ENCODE measurements around the gene TMEM14C.

TMEM14C gene

DNA sequence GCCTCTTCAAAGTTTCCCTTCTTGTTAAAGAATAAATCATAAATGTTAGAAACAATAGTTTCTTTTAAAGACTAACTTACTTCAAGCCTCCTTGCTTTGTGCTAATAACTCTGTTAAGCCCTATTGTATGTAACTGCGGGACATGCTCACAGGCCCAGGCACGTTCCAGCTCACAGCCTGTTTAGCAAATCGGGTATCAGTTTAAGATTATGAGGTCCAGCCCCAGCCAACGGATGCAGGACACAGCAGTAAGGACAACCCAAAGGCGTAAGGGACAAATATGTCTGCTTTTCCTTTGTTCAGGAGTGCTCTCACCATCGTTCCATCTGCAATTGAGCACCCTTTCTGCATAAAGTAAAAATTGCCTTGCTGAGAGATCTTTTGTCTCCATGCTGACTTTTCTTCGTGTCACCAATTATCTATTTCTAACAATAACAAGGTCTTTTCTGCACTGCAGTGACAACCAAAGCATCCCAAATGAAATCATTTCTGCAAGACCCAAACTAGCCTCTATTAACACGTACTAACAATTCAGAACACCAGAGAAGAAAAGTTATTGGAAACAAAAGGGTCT is 29.8 kb upstream of the TMEM14C start:
- Histone ChIP-seq H3K27ac (no peak overlapping the region), H3K27me3 (no peaks in the 10 kb centered on the region), H3K9me3 (no peaks in the 10 kb centered on the region), H3K36me3 (peaks cover 0 to 8% (median 2%) of the 10 kb centered on the region in 3 donors), H3K4me1 (peaks cover 0 to 29% (median 24%) of the 10 kb centered on the region in 4 donors), H3K4me3 (no peak overlapping the region)
- TF ChIP-seq, protein P1, sequence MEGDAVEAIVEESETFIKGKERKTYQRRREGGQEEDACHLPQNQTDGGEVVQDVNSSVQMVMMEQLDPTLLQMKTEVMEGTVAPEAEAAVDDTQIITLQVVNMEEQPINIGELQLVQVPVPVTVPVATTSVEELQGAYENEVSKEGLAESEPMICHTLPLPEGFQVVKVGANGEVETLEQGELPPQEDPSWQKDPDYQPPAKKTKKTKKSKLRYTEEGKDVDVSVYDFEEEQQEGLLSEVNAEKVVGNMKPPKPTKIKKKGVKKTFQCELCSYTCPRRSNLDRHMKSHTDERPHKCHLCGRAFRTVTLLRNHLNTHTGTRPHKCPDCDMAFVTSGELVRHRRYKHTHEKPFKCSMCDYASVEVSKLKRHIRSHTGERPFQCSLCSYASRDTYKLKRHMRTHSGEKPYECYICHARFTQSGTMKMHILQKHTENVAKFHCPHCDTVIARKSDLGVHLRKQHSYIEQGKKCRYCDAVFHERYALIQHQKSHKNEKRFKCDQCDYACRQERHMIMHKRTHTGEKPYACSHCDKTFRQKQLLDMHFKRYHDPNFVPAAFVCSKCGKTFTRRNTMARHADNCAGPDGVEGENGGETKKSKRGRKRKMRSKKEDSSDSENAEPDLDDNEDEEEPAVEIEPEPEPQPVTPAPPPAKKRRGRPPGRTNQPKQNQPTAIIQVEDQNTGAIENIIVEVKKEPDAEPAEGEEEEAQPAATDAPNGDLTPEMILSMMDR (IDR thresholded peaks at IDR 0.05): no peak
- no peak for DNase-seq
- intact Hi-C loops (cut with DNase I; ENCODE audit: low total_unique reads): no loop called here

DNA sequence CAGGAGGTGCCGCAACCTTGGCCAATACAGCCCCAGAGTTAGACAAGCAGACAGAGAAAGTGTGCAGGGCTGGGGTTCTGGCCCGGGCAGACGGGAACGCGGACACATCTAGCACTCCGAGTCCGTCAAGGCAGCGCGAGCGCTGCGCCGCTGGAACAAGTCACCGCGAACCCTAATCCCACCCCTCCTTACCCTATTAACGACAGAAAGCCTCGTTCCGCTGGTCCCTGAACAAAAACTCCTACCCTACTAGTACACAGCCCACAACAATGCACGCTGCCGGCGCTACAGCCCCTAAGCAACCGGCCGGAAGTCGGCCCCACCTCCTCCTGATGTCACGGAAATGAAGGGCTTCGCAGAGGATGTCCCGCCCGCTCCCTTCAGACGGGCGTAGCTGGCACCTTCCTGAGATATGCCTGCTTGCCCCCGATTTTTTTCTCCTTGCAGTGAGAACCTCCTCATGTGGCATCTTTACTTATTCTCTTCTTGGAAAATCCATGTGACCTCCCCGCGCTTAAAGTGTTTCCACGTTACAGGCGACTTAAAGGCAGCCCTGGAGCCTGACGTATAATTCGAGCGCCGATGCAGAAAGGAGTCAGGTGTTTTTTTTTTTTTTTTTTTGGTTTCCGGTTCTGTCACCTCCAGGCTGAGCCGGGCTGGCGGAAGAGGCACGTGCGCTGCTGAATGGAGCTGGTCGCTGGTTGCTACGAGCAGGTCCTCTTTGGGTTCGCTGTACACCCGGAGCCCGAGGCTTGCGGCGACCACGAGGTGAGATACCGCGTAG is 28.4 kb upstream of the TMEM14C start, which contains the start of the genes C6orf52 and PAK1IP1:
Gene C6orf52 (minus strand): TSS at position 315 of the 784 bp plus-strand sequence. CDS start 7,066 bp downstream, outside the sequence.
Gene PAK1IP1 (plus strand): TSS at position 671 of the 784 bp plus-strand sequence. CDS start 14 bp downstream, at position 685.
- TF ChIP-seq, protein P1 (IDR thresholded peaks at IDR 0.05): no peak
- peak; percentile 93 to 96 for DNase-seq
- peaks cover 0 to 29% (median 24%) of the 10 kb centered on the region in 4 donors for H3K4me1 ChIP-seq
- peaks cover 0 to 23% (median 7%) of the 10 kb centered on the region in 3 donors for H3K36me3 ChIP-seq
- H3K9me3 ChIP-seq: no peaks in the 10 kb centered on the region
- peak within 1 kb of the TSS; percentile 80 to 86 for H3K4me3 ChIP-seq
- H3K27me3 ChIP-seq: no peaks in the 10 kb centered on the region
- H3K27ac ChIP-seq: peak within 1 kb of the TSS; percentile 91
- intact Hi-C loops (cut with DNase I; ENCODE audit: low total_unique reads): loop anchor here (2.0 kb wide), 2 partner anchors 28 to 52 kb away; partner anchors contain the start of genes TMEM14B and TMEM14C

DNA sequence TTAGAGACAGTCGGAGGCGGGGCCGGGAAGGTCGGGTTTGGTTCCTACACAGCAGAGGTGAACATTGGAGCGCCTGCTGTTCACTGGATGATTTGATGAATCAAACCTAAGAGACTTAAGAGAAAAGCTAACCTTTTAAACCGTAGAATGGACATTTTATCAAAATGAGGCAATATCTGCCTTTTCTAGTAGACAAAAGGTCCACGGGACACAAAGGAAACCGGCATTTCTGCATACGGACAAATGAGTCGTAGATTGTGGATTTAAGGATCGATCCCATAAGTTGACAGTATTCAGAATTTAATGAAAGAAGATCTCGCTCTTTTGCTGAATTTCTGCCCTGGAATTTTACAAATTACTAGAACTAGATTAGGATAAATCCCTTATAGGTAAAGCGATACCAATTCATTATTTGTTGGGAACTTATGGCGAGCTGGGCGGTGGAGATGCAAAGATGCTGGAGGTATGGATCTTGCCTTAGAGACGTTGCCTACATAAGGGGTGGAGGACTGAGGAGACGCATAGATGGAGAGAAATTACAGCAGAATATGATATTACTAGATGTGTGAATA is 27.7 kb upstream of the TMEM14C start:
- intact Hi-C loops (cut with DNase I; ENCODE audit: low total_unique reads): loop anchor here (2.0 kb wide), 2 partner anchors 28 to 52 kb away; partner anchors contain the start of genes TMEM14B and TMEM14C
- no peak for DNase-seq
- H3K27ac ChIP-seq: peak overlapping the region; percentile 91

DNA sequence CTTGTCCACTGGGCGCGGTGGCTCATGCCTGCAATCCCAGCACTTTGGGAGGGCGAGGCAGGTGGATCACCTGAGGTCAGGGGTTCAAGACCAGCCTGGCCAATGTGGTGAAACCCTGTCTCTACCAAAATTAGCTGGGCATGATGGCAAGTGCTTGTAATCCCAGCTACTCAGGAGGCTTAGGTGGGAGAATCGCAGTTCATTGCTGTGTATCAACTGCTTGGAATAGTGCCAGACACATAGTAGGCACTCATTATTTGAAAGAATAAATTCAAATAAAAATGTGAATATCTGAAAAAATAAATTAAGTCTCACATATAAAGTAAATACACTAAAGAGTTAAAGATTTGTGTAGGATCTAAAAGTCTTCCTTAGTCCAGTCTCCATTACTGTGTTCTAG is 26.2 kb upstream of the TMEM14C start:
- Histone ChIP-seq H3K9me3 (no peaks in the 10 kb centered on the region), H3K4me3 (no peak overlapping the region), H3K27me3 (no peaks in the 10 kb centered on the region), H3K27ac (no peak overlapping the region), H3K4me1 (peaks cover 0 to 29% (median 24%) of the 10 kb centered on the region in 4 donors), H3K36me3 (peaks cover 7 to 42% (median 15%) of the 10 kb centered on the region in 3 donors)
- TF ChIP-seq, protein P1 (IDR thresholded peaks at IDR 0.05): no peak
- intact Hi-C loops (cut with DNase I; ENCODE audit: low total_unique reads): no loop called here
- DNase-seq: no peak

More for the DNA sequence above, 27.7 kb upstream of the TMEM14C start:
- Histone ChIP-seq H3K9me3 (no peaks in the 10 kb centered on the region), H3K4me1 (peaks cover 0 to 29% (median 24%) of the 10 kb centered on the region in 4 donors), H3K4me3 (peak overlapping the region; percentile 80 to 86), H3K36me3 (peaks cover 0 to 30% (median 13%) of the 10 kb centered on the region in 3 donors), H3K27me3 (no peaks in the 10 kb centered on the region)
- TF ChIP-seq, protein P1 (IDR thresholded peaks at IDR 0.05): no peak

DNA sequence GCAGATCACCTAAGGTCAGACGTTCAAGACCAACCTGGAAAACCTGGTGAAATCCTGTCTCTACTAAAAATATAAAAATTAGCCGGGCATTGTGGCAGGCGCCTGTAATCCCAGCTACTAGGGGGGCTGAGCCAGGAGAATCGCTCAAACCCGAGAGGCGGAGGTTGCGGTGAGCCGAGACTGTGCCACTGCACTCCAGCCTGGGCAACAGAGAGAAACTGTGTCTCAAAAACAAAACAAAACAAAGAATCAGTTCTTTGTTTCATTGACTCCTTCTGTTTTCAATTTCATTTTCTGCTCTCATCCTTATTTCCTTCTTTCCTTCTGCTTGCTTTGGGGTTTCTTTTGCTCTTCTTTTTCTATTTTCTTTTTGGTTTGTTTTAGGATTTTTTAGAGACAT is 8.9 kb upstream of the TMEM14C start:
- Histone ChIP-seq H3K36me3 (peaks cover 0 to 17% (median 11%) of the 10 kb centered on the region in 3 donors), H3K27me3 (no peaks in the 10 kb centered on the region), H3K27ac (no peak overlapping the region), H3K9me3 (no peaks in the 10 kb centered on the region), H3K4me1 (no peaks in the 10 kb centered on the region), H3K4me3 (no peak overlapping the region)
- intact Hi-C loops (cut with DNase I; ENCODE audit: low total_unique reads): no loop called here
- TF ChIP-seq, protein P1 (IDR thresholded peaks at IDR 0.05): no peak
- DNase-seq: no peak
